Cardiac muscle cell (in vitro differentiated cells and primary cell): ENCODE measurements around the gene S100G. TPM values are rescaled to one million over a fixed set of nuclear protein-coding genes. Genes with fewer than 3 reads are reported as not detected.

ENCODE experiments used
- DNase-seq, 2 donors: peaks; one replicate each; pipeline versions ENCODE4 v3.0.0 to v3.0.0-alpha.2; 2010 to 2017; ENCODE audit warnings: low read depth in 1 of 2, low spot score in 1 of 2
- H3K27ac ChIP-seq: fragments of 200-600 bp; sonication (generic); 2 replicates; pipeline ENCODE4 v1.5.1; 2016
- H3K27me3 ChIP-seq: fragments of 200-600 bp; sonication (generic); 2 replicates; pipeline ENCODE4 v1.6.0; 2016; ENCODE audit warnings: control low read depth
- H3K36me3 ChIP-seq: fragments of 200-600 bp; sonication (generic); 2 replicates; pipeline ENCODE4 v1.5.1; 2016; ENCODE audit warnings: control low read depth
- H3K4me1 ChIP-seq: fragments of 200-600 bp; sonication (generic); 2 replicates; pipeline ENCODE4 v1.8.1; 2017; ENCODE audit warnings: low read depth, mild to moderate bottlenecking, mixed run types
- H3K4me3 ChIP-seq: fragments of 200-600 bp; sonication (generic); 2 replicates; pipeline ENCODE4 v1.5.1; 2016; ENCODE audit warnings: mild to moderate bottlenecking
- H3K9me3 ChIP-seq: fragments of 200-600 bp; sonication (generic); 2 replicates; pipeline ENCODE4 v1.5.1; 2017; ENCODE audit warnings: low read depth, mild to moderate bottlenecking, control low read depth
- CTCF ChIP-seq: IDR thresholded peaks from 2 replicates; pipeline ENCODE4 v1.5.1; 2012; ENCODE audit warnings: low read depth, mild to moderate bottlenecking, low read length
- polyA plus RNA-seq: library from polyadenylated mRNA; unstranded; fragments of >200 nt; fragmentation: Nextera tagmentation; extraction: Ambion mirVana; gene quantifications from 2 replicates; pipeline ENCODE4 v1.2.1, GENCODE V29; 2016
- total RNA-seq: library from RNA; depleted of rRNA; stranded (reverse); fragments of >200 nt; gene quantifications from 2 replicates; pipeline ENCODE4 v1.2.3, GENCODE V29; 2016

The S100G gene
- total and polyA plus RNA-seq, 2 experiments from 2014 or later, result not detected

GRCh38 chrX:16699389-16699788, 49.4 kb downstream of the S100G start:
- TF ChIP-seq CTCF, result no peak
- H3K27me3 ChIP-seq, result no peaks in the 10 kb centered on the region
- H3K27ac ChIP-seq, result no peak overlapping the region
- no peaks in the 10 kb centered on the region for H3K4me1 ChIP-seq
- H3K36me3 ChIP-seq, result peaks cover 27% of the 10 kb centered on the region
- DNase-seq, result no peak
- no peak overlapping the region for H3K4me3 ChIP-seq
- H3K9me3 ChIP-seq, result no peaks in the 10 kb centered on the region

DNA sequence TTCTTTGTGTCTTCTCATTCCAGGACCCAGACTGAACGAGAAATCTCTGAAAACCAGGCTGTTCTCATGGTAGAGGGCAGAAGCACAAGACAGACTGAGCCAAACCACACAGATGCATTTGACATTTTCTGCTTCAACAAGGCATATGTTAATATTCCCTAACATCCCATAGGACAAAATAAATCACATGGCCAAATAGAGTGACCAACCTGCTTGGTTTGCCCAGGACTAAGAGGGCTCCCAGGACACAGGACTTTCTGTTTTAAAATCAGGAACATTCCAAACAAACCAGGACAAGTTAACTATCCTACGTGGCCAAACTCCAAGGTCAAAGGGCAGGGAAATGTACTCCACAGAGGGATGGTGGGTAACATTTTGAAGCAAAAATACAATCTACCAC, 50.8 kb downstream of the S100G start:
- Histone ChIP-seq H3K9me3 (no peaks in the 10 kb centered on the region), H3K36me3 (peaks cover 22% of the 10 kb centered on the region), H3K4me3 (no peak overlapping the region), H3K4me1 (no peaks in the 10 kb centered on the region), H3K27ac (no peak overlapping the region), H3K27me3 (no peaks in the 10 kb centered on the region)
- no peak for DNase-seq
- TF ChIP-seq CTCF, result no peak

GRCh38 chrX:16702700-16703599, 53.0 kb downstream of the S100G start:
- H3K9me3 ChIP-seq, result no peaks in the 10 kb centered on the region
- no peak overlapping the region for H3K27ac ChIP-seq
- no peaks in the 10 kb centered on the region for H3K27me3 ChIP-seq
- no peak for TF ChIP-seq CTCF
- DNase-seq, result no peak
- H3K4me3 ChIP-seq, result no peak overlapping the region
- peaks cover 17% of the 10 kb centered on the region for H3K36me3 ChIP-seq
- no peaks in the 10 kb centered on the region for H3K4me1 ChIP-seq

Other genes starting within 250 kb of the S100G start
- gene CTPS2, start 62.5 kb downstream of the S100G start, total RNA-seq, result 49.3 and 51.0 TPM in 2 replicates
- 37.4 and 50.9 TPM in 2 replicates for gene CTPS2, start 62.5 kb downstream of the S100G start, polyA plus RNA-seq
- 26.7 and 28.1 TPM in 2 replicates for gene SYAP1, start 69.5 kb downstream of the S100G start, total RNA-seq
- gene SYAP1, start 69.5 kb downstream of the S100G start, polyA plus RNA-seq, result 27.5 and 40.2 TPM in 2 replicates
- 10.0 and 16.8 TPM in 2 replicates for gene TXLNG, start 136.3 kb downstream of the S100G start, total RNA-seq
- 12.4 and 16.0 TPM in 2 replicates for gene TXLNG, start 136.3 kb downstream of the S100G start, polyA plus RNA-seq
- 176 and 231 TPM in 2 replicates for gene RBBP7, start 220.2 kb downstream of the S100G start, total RNA-seq
- 448 and 459 TPM in 2 replicates for gene RBBP7, start 220.2 kb downstream of the S100G start, polyA plus RNA-seq